Stimulated activated CD4-positive, alpha-beta T cell treated with anti-CD3 and anti-CD28 coated beads, Interleukin-1b, Interleukin-23, amount 100 ng/mL, for 1 hour (primary cell): ENCODE data around the gene DUSP19.

Experiments
- DNase-seq, 2 donors: peaks; one replicate each; pipeline ENCODE4 v3.0.0-alpha.2; 2020; ENCODE audit warnings: low read depth in 2 of 2

Gene DUSP19

DNA sequence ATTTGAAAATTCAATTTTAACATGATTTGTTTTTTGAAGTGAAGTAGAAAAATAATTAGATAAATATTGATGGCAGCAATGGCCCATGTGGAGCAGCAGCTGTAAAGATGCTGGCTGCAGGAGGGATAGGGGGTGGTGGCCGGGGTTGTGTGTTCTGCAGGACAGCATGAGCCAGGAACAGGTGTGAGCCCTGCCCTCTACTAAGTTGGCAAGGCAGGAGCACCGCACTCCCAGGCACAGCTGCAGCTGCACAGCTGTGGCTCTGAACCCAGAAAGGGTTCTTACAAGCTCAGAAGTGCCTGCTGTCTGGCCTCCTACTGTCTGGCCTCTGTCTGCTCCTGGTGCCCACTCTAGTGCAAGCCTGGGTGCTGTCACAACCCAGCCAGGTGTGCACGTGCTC lies 10.0 kb upstream of the DUSP19 start:
- no peak for DNase-seq

- no peak for DNase-seq
Observed at GRCh38 chr2:183069174-183069573, 9.4 kb upstream of the DUSP19 start.

DNA sequence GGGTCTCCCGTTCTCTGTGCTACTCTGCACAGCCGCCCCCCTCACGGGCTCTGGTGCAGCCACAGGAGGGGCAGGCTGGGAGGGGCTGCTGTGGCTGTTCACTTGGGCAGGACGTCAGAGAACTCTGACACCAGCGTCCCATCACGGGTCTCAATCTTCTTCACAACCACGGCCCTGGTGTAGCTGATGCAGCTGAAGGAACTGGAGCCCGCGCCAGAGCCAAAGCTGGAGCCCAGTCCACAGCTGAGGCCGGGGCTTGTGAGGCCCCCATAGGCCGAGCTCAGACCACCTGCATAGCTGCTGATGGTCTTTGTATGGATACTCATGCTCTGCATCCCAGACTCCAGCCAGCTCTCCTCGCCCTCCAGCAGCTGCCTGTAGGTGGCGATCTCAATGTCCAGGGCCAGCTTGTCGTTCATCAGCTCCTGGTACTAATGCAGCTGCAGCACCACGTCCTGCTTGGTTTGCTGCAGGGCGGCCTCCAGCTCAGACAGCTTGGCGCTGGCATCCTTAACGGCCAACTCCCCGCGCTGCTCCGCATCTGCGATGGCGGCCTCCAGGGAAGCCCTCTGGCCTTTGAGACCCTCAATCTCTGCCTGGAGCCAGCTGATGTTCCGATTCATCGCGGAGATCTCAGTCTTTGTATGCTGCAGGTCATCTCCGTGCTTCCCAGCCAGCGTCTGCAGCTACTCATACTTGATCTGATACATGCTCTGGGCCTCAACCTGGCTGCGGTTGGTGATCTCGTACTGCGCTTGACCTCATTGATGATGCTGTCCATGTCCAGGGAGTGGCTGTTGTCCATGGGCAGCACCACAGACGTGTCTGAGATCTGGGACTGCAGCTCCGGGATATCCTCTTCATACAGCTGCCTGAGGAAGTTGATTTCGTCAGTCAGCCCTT lies 7.4 kb upstream of the DUSP19 start:
- DNase-seq = no peak

DNA sequence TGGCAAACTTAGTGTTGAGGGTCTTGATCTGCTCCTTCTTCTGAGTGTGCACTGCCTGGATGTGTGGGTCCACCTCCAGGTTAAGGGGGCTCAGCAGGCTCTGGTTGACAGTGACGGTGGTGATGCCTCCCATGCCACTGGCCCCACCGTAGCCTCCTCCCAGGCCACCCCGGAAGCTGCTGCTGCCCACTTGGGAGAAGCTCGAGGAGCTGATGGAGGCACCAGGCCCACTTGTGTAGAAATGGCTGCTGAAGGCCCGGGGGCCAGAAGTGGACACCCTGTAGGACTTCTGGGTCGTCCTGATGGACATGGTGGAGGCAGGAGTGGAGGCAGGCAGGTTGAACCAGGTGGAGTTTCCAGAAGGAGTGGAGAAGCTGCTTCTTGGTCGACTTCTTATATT lies 6.4 kb upstream of the DUSP19 start:
- no peak for DNase-seq

GRCh38 chr2:183078163-183078463 lies 434 bp upstream of the DUSP19 start:
- DNase-seq = no peak

- DNase-seq = no peak
Observed at GRCh38 chr2:183079139-183079775, 710 bp downstream of the DUSP19 start.

- DNase-seq = no peak
Observed at GRCh38 chr2:183081911-183082310, 3.4 kb downstream of the DUSP19 start.

- DNase-seq = no peak
Observed at GRCh38 chr2:183088061-183088460, 9.5 kb downstream of the DUSP19 start.

GRCh38 chr2:183089192-183089851 lies 10.8 kb downstream of the DUSP19 start:
- DNase-seq = no peak

GRCh38 chr2:183091318-183091953 lies 12.9 kb downstream of the DUSP19 start:
- DNase-seq = no peak

DNA sequence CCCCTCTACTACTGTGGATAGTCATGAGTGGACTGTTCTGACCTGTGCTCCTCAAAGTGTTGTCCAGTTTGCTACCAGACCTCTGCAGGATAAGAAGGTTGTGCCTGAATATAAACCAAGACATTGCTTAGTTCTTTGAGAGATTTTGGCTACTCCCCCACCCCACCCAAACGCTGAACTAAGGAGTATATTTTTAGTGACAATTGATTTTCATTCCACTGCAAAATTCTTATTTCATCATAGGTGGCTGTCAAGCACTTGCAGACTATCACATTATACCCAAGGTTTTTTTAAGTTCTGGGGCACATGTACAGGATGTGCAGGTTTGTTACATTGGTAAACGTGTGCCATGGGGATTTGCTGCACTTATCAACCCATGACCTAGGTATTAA lies 13.4 kb downstream of the DUSP19 start:
- DNase-seq = no peak

DNA sequence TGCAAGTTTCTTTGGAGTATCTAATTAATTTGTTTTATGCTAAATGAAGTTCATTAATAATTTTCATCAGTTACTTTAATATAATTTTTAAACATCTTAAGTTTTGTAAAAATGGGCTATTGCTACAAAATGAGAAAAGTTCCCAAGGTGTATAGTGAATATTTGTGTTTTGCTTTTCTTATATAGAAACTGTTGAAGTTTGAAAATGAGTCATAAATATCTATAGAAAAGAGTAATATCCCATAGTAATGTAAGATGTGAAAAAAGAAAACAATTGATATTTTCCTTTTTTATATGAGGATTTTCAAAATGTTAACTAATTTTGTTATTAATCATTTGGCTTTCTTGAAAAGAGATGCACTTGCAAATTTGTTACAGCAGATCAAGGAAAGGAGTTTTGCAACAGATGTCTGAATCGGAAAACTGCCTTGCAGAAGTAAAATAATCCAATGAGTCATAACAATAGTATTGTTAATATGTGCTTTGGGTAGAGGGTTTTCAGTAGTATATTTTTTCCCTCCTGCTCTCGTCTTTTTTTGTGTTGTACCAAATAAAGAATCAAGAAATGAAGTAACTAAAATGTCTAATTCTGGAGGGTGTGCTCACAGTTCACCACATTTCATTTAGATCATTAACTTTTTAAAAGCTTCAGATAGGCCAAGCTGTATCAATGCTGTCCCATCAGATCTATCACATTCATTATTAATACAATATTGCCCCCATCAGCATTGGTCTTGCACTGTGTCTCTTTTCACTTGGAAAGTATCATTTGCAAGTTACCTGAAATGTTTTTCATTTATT lies 15.5 kb downstream of the DUSP19 start:
- DNase-seq = no peak

DNA sequence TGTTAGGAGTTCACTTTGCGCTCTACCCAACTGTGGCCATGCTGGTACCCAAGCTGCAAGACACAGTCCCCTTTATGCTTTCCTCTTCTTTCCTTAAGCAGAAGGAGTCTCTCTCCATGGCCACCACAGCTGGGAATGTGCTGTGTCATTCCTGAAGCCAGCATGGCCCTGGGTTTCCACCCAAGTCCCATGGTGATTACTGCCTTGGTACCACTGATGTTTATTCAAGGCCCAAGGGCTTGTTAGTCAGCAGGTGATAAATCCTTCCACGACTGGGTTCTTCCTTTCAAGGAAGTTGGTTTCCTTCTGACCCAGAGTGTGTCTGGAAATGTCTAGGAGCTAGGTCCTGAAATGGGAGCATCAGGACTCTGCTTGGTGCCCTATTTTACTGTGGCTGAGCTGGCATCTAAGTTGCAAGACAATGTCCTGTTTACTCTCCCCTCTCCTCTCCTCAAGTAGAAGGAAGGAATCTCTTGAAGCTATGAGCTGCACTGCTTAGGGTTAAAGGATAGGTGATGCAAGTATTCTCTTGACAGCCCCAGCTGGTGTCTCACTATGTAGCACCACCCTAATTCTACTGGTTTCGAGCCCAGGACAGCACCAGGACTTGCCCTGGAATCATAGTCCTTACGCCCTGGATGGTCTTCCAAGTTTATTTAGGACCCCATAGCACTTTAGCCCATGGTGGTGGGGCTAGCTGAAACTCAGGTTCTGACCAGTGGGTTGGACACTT lies 27.0 kb downstream of the DUSP19 start:
- no peak for DNase-seq

GRCh38 chr2:183112577-183112976 lies 34.0 kb downstream of the DUSP19 start:
- DNase-seq = no peak

DNA sequence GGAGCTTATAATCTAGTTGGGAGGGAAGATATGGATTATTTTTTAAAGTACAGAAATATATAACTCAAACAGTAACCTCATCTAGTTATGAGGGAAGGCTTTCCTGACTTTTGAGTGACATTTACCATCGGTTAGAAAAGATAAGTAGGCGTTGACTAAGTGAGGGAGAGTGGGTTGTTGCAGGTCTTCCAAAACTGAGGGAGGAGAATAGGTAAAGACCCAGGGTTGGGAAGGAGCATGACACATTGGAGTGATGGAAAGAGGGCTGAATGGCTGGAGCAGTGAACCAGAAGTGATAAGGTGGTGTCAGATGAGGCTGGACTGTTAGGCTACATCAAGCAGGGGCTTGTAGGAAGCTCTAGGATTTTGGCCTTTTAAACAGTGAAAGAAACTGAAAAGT lies 35.1 kb downstream of the DUSP19 start:
- DNase-seq = no peak

GRCh38 chr2:183117226-183117625 lies 38.7 kb downstream of the DUSP19 start:
- DNase-seq = no peak

- no peak for DNase-seq
Observed at GRCh38 chr2:183123117-183123958, 44.8 kb downstream of the DUSP19 start.

GRCh38 chr2:183123959-183124221 lies 45.3 kb downstream of the DUSP19 start:
- DNase-seq = no peak

DNA sequence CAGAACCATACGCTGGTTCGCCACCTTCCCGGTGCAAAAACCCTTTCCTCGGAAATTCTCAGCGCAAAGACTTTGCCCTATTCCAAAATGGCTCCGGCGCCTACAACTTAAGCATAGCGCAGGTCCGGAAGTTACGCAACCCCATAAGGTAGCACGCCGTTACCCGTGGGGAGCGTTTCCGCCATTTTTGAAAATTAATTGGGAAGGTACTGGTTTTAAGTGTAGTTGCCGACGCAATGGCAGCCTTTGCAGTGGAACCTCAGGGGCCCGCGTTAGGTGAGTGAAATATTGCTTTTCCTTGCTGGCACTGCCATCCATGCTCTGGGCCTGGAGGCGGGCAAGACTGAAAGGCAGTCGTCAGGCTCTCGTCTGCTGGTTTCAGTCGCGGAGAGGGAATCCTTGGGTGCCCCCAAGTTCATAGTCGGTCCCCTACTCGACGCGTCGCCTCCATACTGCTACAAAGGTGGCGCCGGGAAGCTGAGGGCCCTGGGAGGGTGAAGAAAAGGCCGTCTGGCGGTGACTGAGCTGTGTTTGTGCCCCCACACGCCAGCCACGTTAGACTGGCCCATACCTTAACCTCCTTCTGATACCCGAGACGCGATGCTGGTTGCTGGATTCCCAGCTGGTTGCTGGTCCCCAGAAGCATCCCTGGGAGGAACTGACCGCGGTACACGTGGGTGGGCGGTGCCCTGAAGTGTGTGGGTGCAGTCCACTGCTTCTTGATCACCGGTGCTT lies 45.8 kb downstream of the DUSP19 start, which contains the start of gene NUP35:
Gene NUP35 (plus strand): TSS at position 222 of the 735 bp plus-strand sequence. CDS start 15 bp downstream, at position 237.
- peak; percentile 61 to 72 for DNase-seq

DNA sequence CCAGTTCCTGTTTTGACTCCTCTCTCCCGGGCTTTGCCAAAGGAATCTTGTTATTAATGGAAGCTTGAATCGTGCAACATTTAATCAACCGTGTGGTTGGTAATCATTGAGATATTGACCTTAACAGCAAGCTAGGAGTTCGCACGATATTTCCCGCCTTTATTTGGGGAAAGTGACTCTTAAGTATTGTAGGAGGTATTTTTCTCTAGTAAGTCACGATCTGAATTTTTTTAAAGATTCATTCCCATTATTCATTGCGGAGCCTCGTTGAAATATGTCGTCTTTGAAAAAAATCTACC lies 46.4 kb downstream of the DUSP19 start:
- DNase-seq = no peak
